ENCODE data around the gene RAB40B.
A peak's percentile ranks its signal among the peaks of the same experiment; 100 is the strongest.

The RAB40B gene

DNA sequence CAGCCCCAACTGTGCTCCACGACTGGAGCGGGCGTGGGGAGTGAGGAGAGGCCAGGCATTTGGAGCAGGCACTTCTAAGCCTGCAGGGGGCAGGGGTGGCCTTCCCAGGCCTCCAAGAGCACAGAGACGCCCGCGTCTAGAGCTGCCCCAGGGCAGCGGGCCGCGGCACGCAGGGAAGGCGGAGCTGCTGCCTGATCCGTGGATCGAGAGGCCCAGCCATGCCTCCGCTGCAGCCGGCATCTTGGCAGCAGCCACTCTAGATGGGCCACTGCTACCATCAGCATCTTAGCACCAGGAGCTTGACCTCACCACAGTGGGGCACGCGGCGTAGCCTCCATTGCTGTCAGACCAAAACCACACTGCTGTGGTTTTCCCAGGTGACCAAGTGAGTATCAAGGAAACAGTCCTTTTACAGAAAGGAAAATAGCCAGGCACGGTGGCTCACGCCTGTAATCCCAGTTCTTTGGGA, 29.8 kb downstream of the RAB40B start:
- DNase-seq (ENCODE audit: low spot score) (no peak), ATAC-seq (ENCODE audit: low read depth) (peak; percentile 94)
- no peaks in the 10 kb centered on the region for H3K36me3 ChIP-seq (ENCODE audit: low read depth)
- TF ChIP-seq, protein P1, sequence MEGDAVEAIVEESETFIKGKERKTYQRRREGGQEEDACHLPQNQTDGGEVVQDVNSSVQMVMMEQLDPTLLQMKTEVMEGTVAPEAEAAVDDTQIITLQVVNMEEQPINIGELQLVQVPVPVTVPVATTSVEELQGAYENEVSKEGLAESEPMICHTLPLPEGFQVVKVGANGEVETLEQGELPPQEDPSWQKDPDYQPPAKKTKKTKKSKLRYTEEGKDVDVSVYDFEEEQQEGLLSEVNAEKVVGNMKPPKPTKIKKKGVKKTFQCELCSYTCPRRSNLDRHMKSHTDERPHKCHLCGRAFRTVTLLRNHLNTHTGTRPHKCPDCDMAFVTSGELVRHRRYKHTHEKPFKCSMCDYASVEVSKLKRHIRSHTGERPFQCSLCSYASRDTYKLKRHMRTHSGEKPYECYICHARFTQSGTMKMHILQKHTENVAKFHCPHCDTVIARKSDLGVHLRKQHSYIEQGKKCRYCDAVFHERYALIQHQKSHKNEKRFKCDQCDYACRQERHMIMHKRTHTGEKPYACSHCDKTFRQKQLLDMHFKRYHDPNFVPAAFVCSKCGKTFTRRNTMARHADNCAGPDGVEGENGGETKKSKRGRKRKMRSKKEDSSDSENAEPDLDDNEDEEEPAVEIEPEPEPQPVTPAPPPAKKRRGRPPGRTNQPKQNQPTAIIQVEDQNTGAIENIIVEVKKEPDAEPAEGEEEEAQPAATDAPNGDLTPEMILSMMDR (IDR thresholded peaks at IDR 0.05; ENCODE audit: poor library complexity, severe bottlenecking) = peak; percentile 59
- no peak overlapping the region for H3K27ac ChIP-seq (ENCODE audit: poor library complexity, severe bottlenecking)
- H3K9me3 ChIP-seq (ENCODE audit: severe bottlenecking) = no peaks in the 10 kb centered on the region
- no peak overlapping the region for H3K4me3 ChIP-seq (ENCODE audit: severe bottlenecking)
- no peaks in the 10 kb centered on the region for H3K27me3 ChIP-seq (ENCODE audit: insufficient read depth, poor library complexity, severe bottlenecking)
- H3K4me1 ChIP-seq (ENCODE audit: insufficient read depth, poor library complexity, severe bottlenecking) = no peaks in the 10 kb centered on the region

DNA sequence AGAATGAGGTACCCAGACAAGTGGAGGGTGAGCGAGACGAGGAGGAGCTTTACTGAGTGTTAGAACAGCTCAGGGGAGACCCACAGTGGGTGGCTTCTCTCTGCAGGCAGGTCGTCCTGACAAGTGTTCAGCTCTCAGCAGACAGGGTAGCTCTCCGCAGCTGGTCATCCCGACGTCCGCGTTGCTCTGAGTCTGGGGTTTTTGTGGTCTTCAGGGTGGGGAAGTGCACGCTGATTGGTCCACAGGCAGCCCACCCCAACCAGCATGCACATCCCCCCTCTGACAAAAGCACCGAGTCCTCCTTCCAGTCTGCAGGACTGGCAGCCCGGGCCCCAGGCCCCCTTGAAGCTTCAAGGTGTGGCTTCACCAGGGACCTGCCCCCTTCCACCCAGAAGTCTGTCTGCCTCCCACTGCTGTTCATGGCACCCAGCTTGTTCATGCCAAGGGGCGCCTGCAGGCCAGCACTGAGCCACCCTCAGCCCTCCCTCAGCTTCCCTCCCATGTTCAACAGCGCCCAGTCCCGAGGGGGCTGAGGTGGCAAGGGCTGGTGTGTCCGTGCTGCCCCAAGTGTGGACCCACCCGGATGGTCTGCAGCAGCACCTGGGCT, 30.4 kb downstream of the RAB40B start:
- no peak overlapping the region for H3K27ac ChIP-seq (ENCODE audit: poor library complexity, severe bottlenecking)
- no peaks in the 10 kb centered on the region for H3K36me3 ChIP-seq (ENCODE audit: low read depth)
- DNase-seq (ENCODE audit: low spot score) (no peak), ATAC-seq (ENCODE audit: low read depth) (no peak; the same call in 2 of the 3 replicates)
- no peaks in the 10 kb centered on the region for H3K4me1 ChIP-seq (ENCODE audit: insufficient read depth, poor library complexity, severe bottlenecking)
- TF ChIP-seq, protein P1 (IDR thresholded peaks at IDR 0.05; ENCODE audit: poor library complexity, severe bottlenecking) = no peak
- H3K9me3 ChIP-seq (ENCODE audit: severe bottlenecking) = no peaks in the 10 kb centered on the region
- no peak overlapping the region for H3K4me3 ChIP-seq (ENCODE audit: severe bottlenecking)
- H3K27me3 ChIP-seq (ENCODE audit: insufficient read depth, poor library complexity, severe bottlenecking) = no peaks in the 10 kb centered on the region

DNA sequence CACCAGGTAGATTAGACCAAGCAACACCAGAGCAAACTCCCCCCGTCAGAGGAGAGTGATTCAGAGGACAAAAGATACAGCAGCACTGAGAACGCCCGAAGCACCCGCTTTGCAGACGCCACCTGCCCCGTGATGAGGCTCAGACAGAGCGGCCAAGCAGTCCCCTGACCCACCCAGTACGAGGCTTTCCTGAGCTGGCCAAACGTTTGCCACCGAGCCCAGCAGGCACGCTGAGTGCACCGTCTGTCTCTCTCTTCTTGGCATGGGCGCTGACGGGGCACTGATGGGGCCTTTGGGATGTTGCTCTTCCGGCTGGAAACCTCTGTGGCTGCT, 30.9 kb downstream of the RAB40B start:
- H3K27ac ChIP-seq (ENCODE audit: poor library complexity, severe bottlenecking) = no peak overlapping the region
- DNase-seq (ENCODE audit: low spot score) = no peak

DNA sequence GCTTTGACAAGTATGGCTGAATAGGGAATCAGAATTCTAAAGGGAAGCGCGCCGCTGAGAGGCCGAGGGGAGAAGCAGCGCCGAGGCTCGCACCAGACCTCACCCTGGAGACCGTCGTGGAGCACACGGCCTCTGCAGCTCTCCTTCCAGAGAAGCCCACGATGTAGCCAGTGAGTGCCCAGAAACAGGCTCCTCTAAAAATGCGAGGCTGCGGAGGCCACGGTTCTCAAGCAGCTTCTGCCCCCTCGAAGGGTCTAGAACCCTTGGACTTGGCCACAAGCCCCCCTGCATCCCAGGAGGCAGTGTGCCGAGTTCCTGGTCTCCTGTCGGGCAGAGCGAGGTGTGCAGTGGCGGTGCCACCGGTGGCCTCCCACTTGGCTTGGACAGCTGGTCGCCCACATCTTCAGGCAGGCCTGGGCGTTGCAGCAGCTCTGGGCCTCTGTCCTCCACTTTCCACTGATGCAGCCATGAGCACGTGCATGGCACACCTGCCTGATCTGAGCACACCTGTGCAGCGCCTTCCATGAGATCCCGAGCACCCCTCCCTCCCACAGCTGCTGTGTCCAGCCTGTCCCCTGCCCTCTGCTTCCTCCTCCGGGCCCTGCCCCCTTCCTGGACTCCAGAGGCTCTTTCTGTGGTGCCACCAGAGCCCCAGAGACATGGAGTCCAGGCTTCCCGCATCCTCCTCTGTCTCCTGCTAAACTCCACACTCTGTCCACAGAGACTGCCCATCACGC, 31.4 kb downstream of the RAB40B start:
- no peak for ATAC-seq (ENCODE audit: low read depth)
- no peak for DNase-seq (ENCODE audit: low spot score)
- TF ChIP-seq, protein P1 (IDR thresholded peaks at IDR 0.05; ENCODE audit: poor library complexity, severe bottlenecking) = no peak
- no peaks in the 10 kb centered on the region for H3K36me3 ChIP-seq (ENCODE audit: low read depth)
- no peaks in the 10 kb centered on the region for H3K27me3 ChIP-seq (ENCODE audit: insufficient read depth, poor library complexity, severe bottlenecking)
- H3K27ac ChIP-seq (ENCODE audit: poor library complexity, severe bottlenecking) = no peak overlapping the region
- no peak overlapping the region for H3K4me3 ChIP-seq (ENCODE audit: severe bottlenecking)
- H3K4me1 ChIP-seq (ENCODE audit: insufficient read depth, poor library complexity, severe bottlenecking) = no peaks in the 10 kb centered on the region
- no peaks in the 10 kb centered on the region for H3K9me3 ChIP-seq (ENCODE audit: severe bottlenecking)

More for the DNA sequence above, 30.9 kb downstream of the RAB40B start:
- no peaks in the 10 kb centered on the region for H3K27me3 ChIP-seq (ENCODE audit: insufficient read depth, poor library complexity, severe bottlenecking)
- H3K4me1 ChIP-seq (ENCODE audit: insufficient read depth, poor library complexity, severe bottlenecking) = no peaks in the 10 kb centered on the region
- no peak overlapping the region for H3K4me3 ChIP-seq (ENCODE audit: severe bottlenecking)
- no peaks in the 10 kb centered on the region for H3K36me3 ChIP-seq (ENCODE audit: low read depth)
- ATAC-seq (ENCODE audit: low read depth) = no peak
- H3K9me3 ChIP-seq (ENCODE audit: severe bottlenecking) = no peaks in the 10 kb centered on the region
- TF ChIP-seq, protein P1 (IDR thresholded peaks at IDR 0.05; ENCODE audit: poor library complexity, severe bottlenecking) = no peak

DNA sequence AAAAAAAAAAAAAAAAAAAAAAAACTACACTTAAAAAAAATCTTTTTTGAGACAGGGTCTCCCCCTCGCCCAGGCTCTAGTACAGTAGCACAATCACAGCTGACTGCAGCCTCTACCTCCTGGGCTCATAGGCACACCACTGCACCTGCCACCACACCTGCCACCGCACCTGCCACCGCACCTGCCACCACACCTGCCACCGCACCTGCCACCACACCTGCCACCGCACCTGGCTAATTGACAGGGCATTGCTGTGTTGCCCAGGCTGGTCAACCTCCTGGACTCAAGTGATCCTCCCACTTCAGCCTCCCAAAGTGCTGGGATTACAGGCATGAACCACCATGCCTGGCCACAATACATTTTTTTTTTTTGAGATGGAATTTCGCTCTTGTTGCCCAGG, 32.6 kb downstream of the RAB40B start:
- Histone ChIP-seq H3K9me3 (ENCODE audit: severe bottlenecking) (no peaks in the 10 kb centered on the region), H3K4me1 (ENCODE audit: insufficient read depth, poor library complexity, severe bottlenecking) (no peaks in the 10 kb centered on the region), H3K36me3 (ENCODE audit: low read depth) (no peaks in the 10 kb centered on the region), H3K27me3 (ENCODE audit: insufficient read depth, poor library complexity, severe bottlenecking) (no peaks in the 10 kb centered on the region), H3K4me3 (ENCODE audit: severe bottlenecking) (no peak overlapping the region), H3K27ac (ENCODE audit: poor library complexity, severe bottlenecking) (no peak overlapping the region)
- TF ChIP-seq, protein P1 (IDR thresholded peaks at IDR 0.05; ENCODE audit: poor library complexity, severe bottlenecking) = no peak
- ATAC-seq (ENCODE audit: low read depth) (no peak), DNase-seq (ENCODE audit: low spot score) (no peak)

Data from RWPE2 (cell line).